NCI-H524 treated with DMSO at 0.1 percent for 48 hours (cell line): ENCODE data around the gene ACOX1.

ENCODE experiments used
- DNase-seq: peaks from one replicate; lab custom pipeline; 2025; lab: John Stamatoyannopoulos, UW

The ACOX1 gene

DNA sequence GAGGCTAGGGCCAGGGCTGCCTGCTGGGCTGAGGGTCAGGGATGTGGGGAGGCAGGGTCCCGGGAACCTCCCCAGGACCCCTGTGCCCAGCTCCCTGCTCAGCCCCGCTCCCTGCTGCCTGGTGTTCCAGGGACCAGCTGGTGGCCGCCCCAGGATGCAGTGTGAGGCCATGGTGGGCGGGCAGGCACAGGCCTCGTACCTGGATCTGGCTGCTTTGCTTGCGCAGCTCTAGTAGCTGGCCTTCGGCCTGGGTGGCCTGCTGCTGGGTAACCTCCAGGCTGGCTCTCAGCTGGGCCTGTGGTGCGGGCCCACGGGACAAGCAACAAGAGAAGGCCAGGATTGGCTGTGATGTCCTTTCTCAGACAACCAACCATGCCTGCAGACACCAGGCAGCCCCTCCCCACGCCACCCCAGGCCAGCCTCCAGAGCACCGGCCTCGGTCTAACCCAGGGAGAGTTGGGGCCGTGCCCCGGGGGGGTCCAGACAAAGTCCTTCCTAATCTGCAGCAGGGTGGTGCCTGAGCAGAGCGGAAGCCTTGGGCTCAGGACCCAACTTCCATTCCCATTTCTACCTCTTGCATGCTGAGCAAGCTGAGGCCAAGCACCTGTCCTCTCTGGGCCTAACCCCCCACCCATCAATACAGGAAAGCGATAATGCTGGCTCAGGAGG lies 86.3 kb downstream of the ACOX1 start:
- DNase-seq: no peak

DNA sequence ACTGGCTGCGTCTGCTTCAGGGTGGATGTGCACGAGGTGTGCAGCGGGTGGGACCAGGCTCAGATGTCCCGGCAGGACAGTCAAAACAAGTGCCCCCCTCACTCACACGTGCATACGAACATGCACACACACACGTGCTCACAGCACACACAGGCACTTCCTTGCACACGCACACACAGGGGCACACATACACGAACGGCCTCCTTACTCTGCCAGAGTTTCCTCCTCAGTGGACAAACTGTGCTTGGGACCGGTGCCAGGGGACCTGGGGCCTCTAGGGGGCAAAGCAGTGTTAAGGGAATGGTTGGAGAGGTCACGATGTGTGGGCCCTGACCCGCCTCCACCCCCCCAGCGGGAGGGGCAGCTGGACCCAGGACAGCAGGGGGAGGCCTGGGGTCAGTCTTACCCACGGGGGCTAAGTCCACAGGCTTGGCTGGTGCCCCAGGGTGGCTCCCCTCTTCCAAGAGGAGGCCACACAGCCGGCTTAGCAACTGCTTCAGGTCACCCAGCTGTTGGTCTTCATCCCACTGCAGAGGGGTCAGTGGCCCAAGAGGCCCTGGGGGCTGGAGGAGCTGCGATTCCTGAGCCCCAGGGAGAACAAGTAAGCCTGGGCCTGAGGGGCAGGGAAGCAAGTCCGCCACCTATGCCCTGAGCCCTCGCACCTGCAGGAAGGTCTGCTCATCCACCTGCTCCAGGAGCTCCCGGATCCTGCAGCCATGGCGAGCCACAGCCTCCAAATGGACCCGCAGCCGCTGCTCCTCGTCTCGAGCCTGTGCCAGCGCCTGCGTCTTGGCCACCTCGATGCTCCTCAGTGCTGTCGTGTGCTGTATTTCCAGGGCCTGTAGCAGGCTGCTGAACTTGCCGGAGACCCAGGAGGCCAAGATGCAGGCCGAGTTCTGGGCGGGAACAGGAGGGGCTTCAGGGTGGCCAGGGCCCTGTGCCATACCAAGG lies 87.1 kb downstream of the ACOX1 start:
- DNase-seq: no peak
